K562 (cell line): ENCODE measurements around the gene LAMA2. TPM values are rescaled to one million over a fixed set of nuclear protein-coding genes. Genes with fewer than 3 reads are reported as not detected.

Experiments
- ATAC-seq: fragments of 200-7000 bp; cut with Tn5 transposase; 3 replicates; pipeline ENCODE4 v1.9.1; 2020; ENCODE audit warnings: moderate library complexity
- BruUV-seq: library from RNA; stranded (reverse); fragments of 400-500 nt; replicated peaks from 2 replicates; lab custom pipeline; 2021; lab: Mats Ljungman, UMichigan
- CTCF ChIA-PET: fragments of 300-600 bp; formaldehyde crosslinking; extraction: SDS; loops from one replicate; lab custom pipeline; 2021; ENCODE audit warnings: low intra/inter-chr PET ratio; lab: Yijun Ruan, JAX
- POLR2A ChIA-PET: fragments of 300-600, 350-650 bp; sonication (Branson Sonifier 250); formaldehyde crosslinking; extraction: SDS; loops from one replicate; lab custom pipeline; 2021; ENCODE audit warnings: antibody characterized with exemption, inconsistent platforms; lab: Yijun Ruan, JAX
- DNase-seq, 4 experiments: peaks; one replicate each; pipeline versions ENCODE4 v3.0.0 to v3.0.0-alpha.2; 2011 to 2018; ENCODE audit warnings: low spot score in 3 of 4, mixed read lengths in 3 of 4; ENCODE audit errors: extremely low read depth in 1 of 4
- FAIRE-seq: peaks from 2 replicates; lab custom pipeline; 2011; peaks lifted over from hg19 to GRCh38; lab: Jason Lieb, UNC
- H2AFZ ChIP-seq: 2 replicates; pipeline ENCODE4 v1.6.0; 2011; ENCODE audit warnings: low read depth, low read length, control low read depth, inconsistent platforms
- H3K27ac ChIP-seq: fragments of 200-600 bp; 3 replicates; pipeline ENCODE4 v1.8.0; 2011; ENCODE audit warnings: low read depth, mild to moderate bottlenecking, control low read depth, inconsistent platforms, low read length, moderate library complexity, mixed read lengths; ENCODE audit errors: extremely low read depth
- H3K27me3 ChIP-seq, 2 experiments: fragments of 300-600 bp in 1 of 2; 2 replicates in 1 of 2; 3 replicates in 1 of 2; pipeline versions ENCODE4 v1.6.0 to v1.8.0; 2011; ENCODE audit warnings: inconsistent platforms in 2 of 2, low read length in 2 of 2, mild to moderate bottlenecking in 1 of 2, mixed read lengths in 1 of 2, moderate library complexity in 1 of 2; ENCODE audit not compliant: control insufficient read depth in 2 of 2, insufficient read depth in 2 of 2
- H3K36me3 ChIP-seq: fragments of 300-600 bp; 3 replicates; pipeline ENCODE4 v1.8.0; 2011; ENCODE audit warnings: mild to moderate bottlenecking, low read length, inconsistent platforms; ENCODE audit not compliant: control insufficient read depth, insufficient read depth
- H3K4me1 ChIP-seq, 2 experiments: fragments of 200-600 bp in 1 of 2; replicated peaks in 1 of 2; 2 replicates in 1 of 2; 3 replicates in 1 of 2; pipeline versions ENCODE4 v1.5.1 to v1.8.0; 2011; ENCODE audit warnings: inconsistent platforms in 2 of 2, low read length in 2 of 2, mild to moderate bottlenecking in 1 of 2, mixed read lengths in 1 of 2, moderate library complexity in 1 of 2; ENCODE audit not compliant: control insufficient read depth in 2 of 2, insufficient read depth in 2 of 2
- H3K4me2 ChIP-seq: 2 replicates; pipeline ENCODE4 v1.6.1; 2011; ENCODE audit warnings: low read length, control low read depth, inconsistent platforms, mixed read lengths; ENCODE audit not compliant: insufficient read depth
- H3K4me3 ChIP-seq: fragments of 200-600 bp; sonication (generic), shearing (Covaris generic); 2 replicates; pipeline ENCODE4 v1.5.1; 2016; ENCODE audit warnings: control low read depth, inconsistent platforms
- H3K79me2 ChIP-seq: fragments of 200-600 bp; 3 replicates; pipeline ENCODE4 v1.8.0; 2011; ENCODE audit warnings: low read length, inconsistent platforms; ENCODE audit not compliant: control insufficient read depth, insufficient read depth
- H3K9ac ChIP-seq, 2 experiments: 2 replicates each; pipeline versions ENCODE4 v1.6.0 to v1.6.1; 2011; ENCODE audit warnings: low read depth in 2 of 2, low read length in 2 of 2, control low read depth in 1 of 2, inconsistent platforms in 1 of 2, mild to moderate bottlenecking in 1 of 2, mixed read lengths in 1 of 2; ENCODE audit not compliant: insufficient read depth in 1 of 2
- H3K9me1 ChIP-seq: one replicate; pipeline ENCODE4 v1.6.0; 2011; ENCODE audit warnings: inconsistent platforms, mild to moderate bottlenecking, low read length, moderate library complexity; ENCODE audit not compliant: control insufficient read depth, insufficient read depth
- H3K9me3 ChIP-seq: replicated peaks from 2 replicates; pipeline ENCODE4 v1.5.1; 2011; ENCODE audit warnings: low read depth, low read length, inconsistent platforms; ENCODE audit not compliant: control insufficient read depth, insufficient read depth
- H4K20me1 ChIP-seq: replicated peaks from 2 replicates; pipeline ENCODE4 v1.6.1; 2011; ENCODE audit warnings: low read length, inconsistent platforms, mixed read lengths; ENCODE audit not compliant: control insufficient read depth, insufficient read depth
- ESRRB ChIP-seq: fragments of 250-450 bp; sonication (Bioruptor Pico); IDR thresholded peaks from 2 replicates; pipeline ENCODE4 v1.5.0; 2020; ENCODE audit warnings: mild to moderate bottlenecking, moderate library complexity, borderline replicate concordance
- HDAC1 ChIP-seq, 2 experiments: fragments of 450-650 bp; IDR thresholded peaks; 2 replicates each; pipeline ENCODE4 v1.6.1; 2016 to 2017; ENCODE audit warnings: inconsistent platforms in 1 of 2, mild to moderate bottlenecking in 1 of 2, moderate library complexity in 1 of 2
- HMGN3 ChIP-seq: IDR thresholded peaks from 2 replicates; pipeline ENCODE4 v1.6.1; 2011; ENCODE audit warnings: borderline replicate concordance, low read depth, mild to moderate bottlenecking, mixed read lengths, low read length; ENCODE audit not compliant: insufficient read length; ENCODE audit errors: extremely low read depth
- LCOR ChIP-seq: sonication (generic); formaldehyde crosslinking; IDR thresholded peaks from 2 replicates; pipeline ENCODE4 v1.8.0; 2022; ENCODE audit warnings: mild to moderate bottlenecking, missing genetic modification reagents
- PHF20 ChIP-seq: fragments of 450-650 bp; IDR thresholded peaks from 2 replicates; pipeline ENCODE4 v1.6.1; 2018; ENCODE audit not compliant: partially characterized antibody
- PTRF ChIP-seq: fragments of 450-650 bp; IDR thresholded peaks from 2 replicates; pipeline ENCODE4 v1.6.1; 2016; ENCODE audit warnings: mild to moderate bottlenecking, missing genetic modification characterization, missing compliant biosample characterization
- RB1 ChIP-seq: fragments of 450-650 bp; IDR thresholded peaks from 2 replicates; pipeline ENCODE4 v1.6.1; 2017; ENCODE audit warnings: low read depth, mild to moderate bottlenecking
- SMAD3 ChIP-seq: fragments of 450-650 bp; formaldehyde crosslinking; conservative IDR thresholded peaks from 2 replicates; pipeline ENCODE4 v1.4.0; 2020; ENCODE audit warnings: mild to moderate bottlenecking
- U2AF1 ChIP-seq: fragments of 200-400 bp; formaldehyde crosslinking; optimal IDR thresholded peaks from 2 replicates; pipeline ENCODE3; 2017; ENCODE audit warnings: mild to moderate bottlenecking, low read depth, low read length, moderate library complexity
- XRCC5 ChIP-seq: fragments of 200-400 bp; formaldehyde crosslinking; IDR thresholded peaks from 2 replicates; pipeline ENCODE4 v1.6.1; 2017; ENCODE audit warnings: low read depth, mild to moderate bottlenecking, low read length
- ZNF140 ChIP-seq: fragments of 250-450 bp; sonication (Bioruptor Pico); IDR thresholded peaks from 2 replicates; pipeline ENCODE4 v1.8.0; 2021; ENCODE audit warnings: moderate library complexity, mild to moderate bottlenecking, inconsistent platforms
- ZNF217 ChIP-seq: sonication (generic); formaldehyde crosslinking; IDR thresholded peaks from 2 replicates; pipeline ENCODE4 v1.8.0; 2022; ENCODE audit warnings: mild to moderate bottlenecking, missing genetic modification reagents
- ZNF431 ChIP-seq: sonication (generic); formaldehyde crosslinking; IDR thresholded peaks from 2 replicates; pipeline ENCODE4 v1.8.0; 2022; ENCODE audit warnings: mild to moderate bottlenecking, missing genetic modification reagents
- WGBS: fragments of 100-300 bp; shearing (Covaris generic); methylation state at CpG from one replicate; pipeline ENCODE4 v1.1.6; 2016; ENCODE audit warnings: low coverage, mixed read lengths; ENCODE audit not compliant: insufficient coverage; ENCODE audit errors: missing lambda C conversion rate; 5-methylcytosine and 5-hydroxymethylcytosine counted together
- in situ Hi-C: fragments of 300-500 bp; cut with MboI; formaldehyde crosslinking; loops from 4 replicates; pipeline ENCODE4 v1.15.0; 2018; ENCODE audit warnings: inconsistent platforms, mixed read lengths
- intact Hi-C: fragments of 100-400 bp; cut with micrococcal nuclease; formaldehyde crosslinking; loops from 2 replicates; pipeline ENCODE4 v1.14.2; 2022
- polyA plus RNA-seq, 8 experiments: library from polyadenylated mRNA; depleted of rRNA in 4 of 8; stranded (reverse) in 5 of 8; unstranded in 3 of 8; fragments of >200 nt; fragmentation: Nextera tagmentation in 2 of 8; fragmentation: Illumina TruSeq in 1 of 8; extraction: Ambion mirVana in 2 of 8; extraction: Trizol in 1 of 8; gene quantifications; 2 replicates each; pipeline versions ENCODE4 v1.2.1 to v1.2.3, GENCODE V29; 2011 to 2014; ENCODE audit warnings: inconsistent platforms in 1 of 8, missing spikeins in 1 of 8
- total RNA-seq, 7 experiments: library from RNA; depleted of rRNA in 6 of 7; stranded (reverse); fragments of >200 nt in 6 of 7; fragmentation: Illumina TruSeq in 2 of 7; extraction: Trizol in 2 of 7; gene quantifications; 2 replicates each; pipeline versions ENCODE4 v1.2.1 to v1.2.3, GENCODE V29; 2011 to 2021; ENCODE audit warnings: low replicate concordance in 1 of 7
- TF ChIP-seq, protein P1 (sequence below): fragments of 450-650 bp; IDR thresholded peaks from 2 replicates; pipeline ENCODE4 v1.6.1; 2016; ENCODE audit warnings: borderline replicate concordance
- TF ChIP-seq, protein P2 (sequence below): fragments of 200-800 bp; sonication (Bioruptor generic); IDR thresholded peaks from 2 replicates; pipeline ENCODE4 v1.6.1; 2017; ENCODE audit warnings: missing genetic modification characterization, missing compliant biosample characterization
- TF ChIP-seq, protein P3 (sequence below): fragments of 450-650 bp; IDR thresholded peaks from 2 replicates; pipeline ENCODE4 v1.6.1; 2016; ENCODE audit warnings: low read depth, mild to moderate bottlenecking, moderate library complexity
- TF ChIP-seq, protein P4 (sequence below): fragments of 450-650 bp; formaldehyde crosslinking; conservative IDR thresholded peaks from 2 replicates; pipeline ENCODE4 v1.4.0; 2022; ENCODE audit warnings: mild to moderate bottlenecking, missing genetic modification characterization
- TF ChIP-seq, protein P5 (sequence below): fragments of 450-650 bp; IDR thresholded peaks from 2 replicates; pipeline ENCODE4 v1.6.1; 2016; ENCODE audit warnings: missing biosample characterization, missing genetic modification characterization

LAMA2 gene
- total and polyA plus RNA-seq, 9 of the 15 experiments (the other 6 are each of a cell fraction or from before 2014, with no cell fraction given) = 0.04 to 1.5 (median 0.36) TPM

DNA sequence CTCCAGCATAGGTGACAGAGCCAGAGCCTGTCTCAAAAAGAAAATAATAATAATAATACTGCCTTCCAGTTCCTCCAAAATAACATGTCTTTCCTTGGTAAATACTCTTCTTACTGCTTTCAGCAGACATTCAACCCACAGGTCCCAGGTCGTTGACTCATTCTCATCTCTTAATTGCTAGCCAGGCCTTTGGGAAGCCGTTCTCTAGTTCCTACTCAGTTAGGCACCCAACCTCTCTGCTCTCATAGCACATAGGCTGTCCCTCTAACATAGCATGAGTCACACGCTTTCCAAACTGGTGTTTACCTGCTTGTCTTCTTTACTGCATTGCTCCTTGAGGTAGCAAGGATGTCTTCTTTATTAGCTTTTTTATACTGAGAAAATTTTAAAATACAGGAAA lies 98.8 kb downstream of the LAMA2 start:
- H3K4me2 ChIP-seq = no peak overlapping the region
- WGBS = 0% methylated on average over 3 of the region's 3 CpGs
- H3K4me3 ChIP-seq = no peak overlapping the region
- H3K36me3 ChIP-seq = no peaks in the 10 kb centered on the region
- H3K9ac ChIP-seq = no peak overlapping the region
- ChIA-PET CTCF (no interaction called here), POLR2A (no interaction called here)
- no peak overlapping the region for H3K27ac ChIP-seq
- no peaks in the 10 kb centered on the region for H3K27me3 ChIP-seq
- H3K9me1 ChIP-seq = no peaks in the 10 kb centered on the region
- no peaks in the 10 kb centered on the region for H4K20me1 ChIP-seq
- H3K79me2 ChIP-seq = no peaks in the 10 kb centered on the region
- no peak for FAIRE-seq
- BruUV-seq = no TSS peak
- in situ Hi-C loops (no loop called here), intact Hi-C loops (no loop called here)
- H2AFZ ChIP-seq = no peak overlapping the region
- no peak for ATAC-seq
- no peaks in the 10 kb centered on the region for H3K9me3 ChIP-seq
- H3K4me1 ChIP-seq = no peaks in the 10 kb centered on the region
- no peak for DNase-seq
- no peak for TF ChIP-seq XRCC5
- TF ChIP-seq, protein P1, sequence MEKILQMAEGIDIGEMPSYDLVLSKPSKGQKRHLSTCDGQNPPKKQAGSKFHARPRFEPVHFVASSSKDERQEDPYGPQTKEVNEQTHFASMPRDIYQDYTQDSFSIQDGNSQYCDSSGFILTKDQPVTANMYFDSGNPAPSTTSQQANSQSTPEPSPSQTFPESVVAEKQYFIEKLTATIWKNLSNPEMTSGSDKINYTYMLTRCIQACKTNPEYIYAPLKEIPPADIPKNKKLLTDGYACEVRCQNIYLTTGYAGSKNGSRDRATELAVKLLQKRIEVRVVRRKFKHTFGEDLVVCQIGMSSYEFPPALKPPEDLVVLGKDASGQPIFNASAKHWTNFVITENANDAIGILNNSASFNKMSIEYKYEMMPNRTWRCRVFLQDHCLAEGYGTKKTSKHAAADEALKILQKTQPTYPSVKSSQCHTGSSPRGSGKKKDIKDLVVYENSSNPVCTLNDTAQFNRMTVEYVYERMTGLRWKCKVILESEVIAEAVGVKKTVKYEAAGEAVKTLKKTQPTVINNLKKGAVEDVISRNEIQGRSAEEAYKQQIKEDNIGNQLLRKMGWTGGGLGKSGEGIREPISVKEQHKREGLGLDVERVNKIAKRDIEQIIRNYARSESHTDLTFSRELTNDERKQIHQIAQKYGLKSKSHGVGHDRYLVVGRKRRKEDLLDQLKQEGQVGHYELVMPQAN = no peak
- no peak for TF ChIP-seq PHF20
- no peak for TF ChIP-seq RB1
- no peak for TF ChIP-seq LCOR (CRISPR knock-in tag)
- TF ChIP-seq, protein P2, sequence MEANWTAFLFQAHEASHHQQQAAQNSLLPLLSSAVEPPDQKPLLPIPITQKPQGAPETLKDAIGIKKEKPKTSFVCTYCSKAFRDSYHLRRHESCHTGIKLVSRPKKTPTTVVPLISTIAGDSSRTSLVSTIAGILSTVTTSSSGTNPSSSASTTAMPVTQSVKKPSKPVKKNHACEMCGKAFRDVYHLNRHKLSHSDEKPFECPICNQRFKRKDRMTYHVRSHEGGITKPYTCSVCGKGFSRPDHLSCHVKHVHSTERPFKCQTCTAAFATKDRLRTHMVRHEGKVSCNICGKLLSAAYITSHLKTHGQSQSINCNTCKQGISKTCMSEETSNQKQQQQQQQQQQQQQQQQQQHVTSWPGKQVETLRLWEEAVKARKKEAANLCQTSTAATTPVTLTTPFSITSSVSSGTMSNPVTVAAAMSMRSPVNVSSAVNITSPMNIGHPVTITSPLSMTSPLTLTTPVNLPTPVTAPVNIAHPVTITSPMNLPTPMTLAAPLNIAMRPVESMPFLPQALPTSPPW (CRISPR knock-in tag) = no peak
- TF ChIP-seq, protein P3, sequence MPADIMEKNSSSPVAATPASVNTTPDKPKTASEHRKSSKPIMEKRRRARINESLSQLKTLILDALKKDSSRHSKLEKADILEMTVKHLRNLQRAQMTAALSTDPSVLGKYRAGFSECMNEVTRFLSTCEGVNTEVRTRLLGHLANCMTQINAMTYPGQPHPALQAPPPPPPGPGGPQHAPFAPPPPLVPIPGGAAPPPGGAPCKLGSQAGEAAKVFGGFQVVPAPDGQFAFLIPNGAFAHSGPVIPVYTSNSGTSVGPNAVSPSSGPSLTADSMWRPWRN = no peak
- TF ChIP-seq ZNF140 = no peak
- TF ChIP-seq HDAC1 (IDR thresholded peaks at IDR 0.05) = no peak
- TF ChIP-seq, protein P4, sequence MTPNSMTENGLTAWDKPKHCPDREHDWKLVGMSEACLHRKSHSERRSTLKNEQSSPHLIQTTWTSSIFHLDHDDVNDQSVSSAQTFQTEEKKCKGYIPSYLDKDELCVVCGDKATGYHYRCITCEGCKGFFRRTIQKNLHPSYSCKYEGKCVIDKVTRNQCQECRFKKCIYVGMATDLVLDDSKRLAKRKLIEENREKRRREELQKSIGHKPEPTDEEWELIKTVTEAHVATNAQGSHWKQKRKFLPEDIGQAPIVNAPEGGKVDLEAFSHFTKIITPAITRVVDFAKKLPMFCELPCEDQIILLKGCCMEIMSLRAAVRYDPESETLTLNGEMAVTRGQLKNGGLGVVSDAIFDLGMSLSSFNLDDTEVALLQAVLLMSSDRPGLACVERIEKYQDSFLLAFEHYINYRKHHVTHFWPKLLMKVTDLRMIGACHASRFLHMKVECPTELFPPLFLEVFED (CRISPR knock-in tag) = no peak
- no peak for TF ChIP-seq SMAD3 (CRISPR knock-in tag)
- TF ChIP-seq, protein P5, sequence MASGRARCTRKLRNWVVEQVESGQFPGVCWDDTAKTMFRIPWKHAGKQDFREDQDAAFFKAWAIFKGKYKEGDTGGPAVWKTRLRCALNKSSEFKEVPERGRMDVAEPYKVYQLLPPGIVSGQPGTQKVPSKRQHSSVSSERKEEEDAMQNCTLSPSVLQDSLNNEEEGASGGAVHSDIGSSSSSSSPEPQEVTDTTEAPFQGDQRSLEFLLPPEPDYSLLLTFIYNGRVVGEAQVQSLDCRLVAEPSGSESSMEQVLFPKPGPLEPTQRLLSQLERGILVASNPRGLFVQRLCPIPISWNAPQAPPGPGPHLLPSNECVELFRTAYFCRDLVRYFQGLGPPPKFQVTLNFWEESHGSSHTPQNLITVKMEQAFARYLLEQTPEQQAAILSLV (tag) = no peak
- TF ChIP-seq ZNF431 (CRISPR knock-in tag) = no peak
- TF ChIP-seq PTRF = no peak
- TF ChIP-seq HMGN3 = no peak
- TF ChIP-seq U2AF1 = no peak
- no peak for TF ChIP-seq ESRRB (CRISPR knock-in tag)
- no peak for TF ChIP-seq ZNF217
